Endometrium (tissue), 2 donors: ENCODE data around the gene GRAMD2B.
"Not testable (repeated sequence)": the region's sequence is repeated elsewhere in the genome, so short reads cannot be mapped to it uniquely, and the experiment has no call there.

ENCODE experiments used
- FAIRE-seq: peaks from 2 replicates; lab custom pipeline; 2012; peaks lifted over from hg19 to GRCh38; lab: Jason Lieb, UNC
- donor health status: control.
- donor health status: control.

The GRAMD2B gene

DNA sequence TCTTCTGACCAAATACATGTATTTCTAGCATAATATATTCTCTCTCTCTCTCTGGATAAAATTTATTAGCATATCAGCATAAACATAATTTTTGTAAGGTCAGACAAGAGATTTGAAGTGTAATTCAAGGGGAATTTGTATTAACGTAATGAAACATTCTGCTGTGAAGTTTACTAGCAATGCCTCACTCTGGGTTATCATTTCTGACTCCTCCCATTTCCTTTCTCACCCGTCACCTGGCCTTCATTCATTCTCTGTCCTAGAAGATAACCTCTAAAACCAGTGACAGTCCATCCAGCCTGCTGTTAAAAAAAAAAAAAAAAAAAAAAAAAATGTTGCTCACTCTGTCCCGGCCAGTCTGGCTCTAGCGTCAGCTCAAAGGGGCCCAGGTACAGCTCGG lies 27.1 kb downstream of the GRAMD2B start:
- FAIRE-seq: no peak

DNA sequence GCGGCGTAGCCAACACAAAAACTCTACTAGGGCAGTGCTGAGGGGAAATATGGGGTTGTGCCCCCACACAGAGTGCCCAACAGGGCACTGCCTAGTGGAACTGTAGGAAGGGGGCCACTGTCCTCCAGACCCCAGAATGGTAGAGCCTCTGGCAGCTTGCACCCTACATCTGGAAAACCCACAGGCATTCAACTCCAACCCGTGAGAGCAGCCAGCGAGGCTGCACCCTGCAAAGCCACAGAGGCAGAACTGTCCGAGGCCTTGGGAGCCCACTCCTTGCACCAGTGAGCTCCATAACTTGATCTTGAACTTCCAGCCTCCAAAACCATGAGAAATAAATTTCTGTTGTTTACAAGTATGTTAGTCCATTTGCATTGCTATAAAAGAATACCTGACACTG lies 27.7 kb downstream of the GRAMD2B start:
- FAIRE-seq: no peak

DNA sequence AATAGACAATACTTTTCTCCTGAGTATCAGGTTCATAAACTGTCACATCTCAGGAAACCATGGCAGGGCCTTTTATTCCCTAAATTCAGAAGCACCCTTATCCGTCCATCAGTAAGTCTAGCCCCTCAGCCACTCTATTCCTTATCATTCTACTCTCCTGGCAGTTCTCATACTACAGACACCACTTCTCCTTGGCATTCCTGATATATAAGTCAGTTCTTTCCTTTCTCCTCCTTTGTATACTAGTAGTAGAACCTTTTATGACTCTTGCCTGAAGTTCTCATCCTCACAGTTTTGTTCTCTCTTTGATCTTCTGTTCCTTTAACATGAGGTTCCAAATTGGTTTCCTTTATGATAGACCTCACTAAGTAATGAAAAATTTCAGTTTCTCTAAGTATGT lies 29.3 kb downstream of the GRAMD2B start:
- FAIRE-seq: no peak

DNA sequence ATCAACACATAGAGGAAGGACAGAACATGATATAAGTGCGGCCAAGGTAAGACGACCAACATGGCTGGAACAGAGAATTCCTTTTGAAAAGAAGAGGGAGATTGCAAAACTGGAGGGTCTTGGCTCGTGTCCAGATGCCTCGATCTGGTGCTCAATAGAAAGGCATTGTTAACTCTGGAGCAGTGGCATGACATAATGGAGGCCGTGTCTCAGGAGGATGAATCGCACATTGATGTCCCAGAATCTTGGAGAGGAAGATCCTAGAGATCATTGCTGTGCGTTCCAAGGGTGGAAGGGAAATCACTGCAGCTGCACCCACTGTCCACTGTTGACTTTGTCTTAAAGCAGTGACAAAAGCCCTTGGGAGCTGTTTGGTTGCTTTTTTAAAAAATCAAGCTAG lies 30.9 kb downstream of the GRAMD2B start:
- FAIRE-seq: no peak

DNA sequence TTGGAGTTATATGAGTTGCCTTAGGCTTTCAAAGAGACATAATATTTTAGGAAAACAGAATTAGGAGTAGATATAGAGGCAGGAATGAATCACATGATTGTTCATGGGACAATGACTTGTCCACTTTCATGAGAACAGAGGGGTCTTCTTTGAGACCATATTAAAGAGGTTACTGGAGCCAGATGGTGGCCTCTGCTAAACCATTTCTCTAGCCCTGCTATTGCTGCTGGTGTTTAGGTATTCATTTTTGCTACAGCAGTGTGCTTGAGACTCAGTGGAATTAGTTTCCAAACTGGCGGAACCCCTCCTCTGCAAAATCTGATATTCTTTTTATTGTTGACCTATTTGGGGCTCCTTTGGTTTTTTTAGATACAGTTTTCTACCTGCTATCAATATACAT lies 31.3 kb downstream of the GRAMD2B start:
- FAIRE-seq: no peak

DNA sequence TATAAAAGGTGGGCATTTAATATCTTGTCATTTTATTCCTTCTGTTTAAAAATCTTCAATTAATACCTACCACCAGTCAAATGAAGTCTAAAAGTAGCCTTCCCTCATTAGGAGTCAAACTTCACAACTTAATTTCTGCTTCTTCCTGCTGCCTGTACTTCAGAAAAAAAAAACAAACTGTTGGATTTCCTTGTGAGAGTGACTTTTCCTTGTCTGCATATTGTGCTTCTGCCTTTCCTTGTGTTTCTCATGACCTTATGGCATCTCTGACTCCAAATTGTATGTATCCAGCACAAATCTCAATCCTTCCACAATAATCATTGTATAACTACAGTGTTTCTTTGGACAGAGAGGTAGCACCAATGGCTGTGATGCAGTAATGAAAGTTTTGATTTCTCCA lies 32.1 kb downstream of the GRAMD2B start:
- no peak for FAIRE-seq

DNA sequence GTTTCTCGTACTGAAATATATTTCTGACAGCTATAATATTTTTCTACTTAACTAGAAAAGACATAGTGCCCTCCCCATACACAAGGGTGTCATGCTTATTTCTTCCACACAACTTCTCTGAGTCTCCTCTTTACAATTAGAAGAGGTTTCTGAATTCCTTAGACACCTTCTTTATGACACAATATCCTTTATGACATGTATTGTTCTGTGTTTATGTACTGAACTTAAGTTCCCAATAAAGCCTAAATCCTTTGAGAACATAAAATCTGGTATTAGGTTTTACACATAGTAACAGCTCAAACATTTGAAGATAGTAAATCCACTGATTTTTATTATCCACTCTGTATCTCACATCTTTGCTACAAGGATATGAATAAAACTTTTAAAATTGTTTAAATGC lies 32.5 kb downstream of the GRAMD2B start:
- no peak for FAIRE-seq

DNA sequence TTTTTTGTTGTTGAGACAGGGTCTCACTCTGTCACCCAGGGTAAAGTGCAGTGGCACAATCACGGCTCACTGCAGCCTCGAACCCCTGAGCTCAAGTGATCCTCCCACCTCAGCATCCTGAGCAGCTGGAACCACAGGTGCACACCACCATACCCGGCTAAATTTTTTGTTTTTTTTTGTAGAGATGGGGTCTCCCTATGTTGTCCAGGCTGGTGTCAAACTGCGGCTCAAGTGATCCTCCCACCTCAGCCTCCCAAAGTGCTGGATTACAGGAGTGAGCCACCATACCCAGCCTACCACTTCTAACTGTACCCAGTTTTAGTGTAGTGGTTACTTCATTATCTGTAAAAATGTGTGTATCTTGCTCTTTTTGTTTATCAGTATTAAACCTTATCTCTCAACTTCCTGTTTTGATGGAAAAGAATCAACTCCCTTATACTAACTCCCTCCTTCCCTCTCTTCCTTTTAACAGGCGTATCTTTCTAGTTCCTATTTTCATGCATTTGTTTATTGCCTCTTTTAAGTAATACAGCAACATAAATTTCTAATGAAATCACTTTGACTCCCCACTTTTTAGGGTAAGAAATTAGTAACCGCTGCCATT lies 33.1 kb downstream of the GRAMD2B start:
- no peak for FAIRE-seq

DNA sequence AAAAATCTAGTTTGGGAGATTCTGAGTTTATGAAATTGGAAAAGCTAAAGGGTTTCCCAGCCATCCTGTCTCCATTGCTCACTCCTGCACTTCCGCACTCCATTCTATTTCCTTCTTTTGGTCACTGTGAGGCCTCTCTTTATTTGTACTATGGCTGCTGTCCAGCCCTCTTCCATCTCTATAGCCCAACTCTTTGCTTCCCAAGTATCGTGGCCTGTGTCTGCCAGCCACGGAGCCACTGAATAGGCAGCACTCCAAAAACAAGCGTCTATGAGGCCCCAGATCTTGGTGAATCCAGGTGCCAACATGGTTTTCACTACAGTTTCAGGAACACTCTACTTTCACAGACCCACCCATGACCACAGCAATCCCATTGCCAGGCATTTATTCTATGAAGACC lies 37.2 kb downstream of the GRAMD2B start:
- FAIRE-seq: no peak

DNA sequence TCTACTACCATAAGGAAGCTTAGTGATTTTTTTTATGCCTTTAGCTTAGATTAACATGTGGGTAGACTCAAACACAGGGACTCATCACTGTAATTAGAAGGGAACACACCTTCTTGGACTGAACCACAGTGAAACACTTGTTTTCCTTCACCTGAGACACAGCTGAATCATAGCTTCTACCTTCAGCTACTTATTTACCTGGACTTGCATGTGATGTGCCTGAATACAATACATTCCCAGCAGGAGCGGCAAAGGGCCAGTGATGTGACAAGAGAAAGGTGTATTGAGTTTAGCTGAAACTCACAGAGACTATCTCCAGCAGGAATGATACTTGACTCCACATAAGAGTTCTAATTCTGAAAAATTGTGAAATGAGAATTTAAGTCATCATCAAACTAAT lies 37.8 kb downstream of the GRAMD2B start:
- FAIRE-seq: no peak

DNA sequence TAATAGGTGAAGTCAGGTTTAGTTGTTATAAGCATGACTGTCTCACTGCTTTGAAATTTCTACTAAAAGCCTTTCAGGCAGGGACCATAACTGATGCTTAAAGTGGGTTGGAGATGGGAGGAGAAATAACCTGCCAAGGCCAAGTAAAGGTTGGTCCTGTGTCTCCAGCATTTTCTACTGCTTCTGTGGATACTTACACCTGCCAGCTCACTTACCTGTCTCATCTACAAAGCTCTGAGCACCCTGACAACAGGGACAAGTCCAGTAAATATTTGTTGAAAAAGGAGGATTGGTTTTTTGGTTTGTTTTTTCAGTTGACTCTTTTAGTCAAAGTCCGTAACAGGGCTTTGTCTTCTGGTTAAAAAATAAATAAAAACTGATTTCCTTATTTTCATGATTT lies 38.6 kb downstream of the GRAMD2B start:
- no peak for FAIRE-seq

DNA sequence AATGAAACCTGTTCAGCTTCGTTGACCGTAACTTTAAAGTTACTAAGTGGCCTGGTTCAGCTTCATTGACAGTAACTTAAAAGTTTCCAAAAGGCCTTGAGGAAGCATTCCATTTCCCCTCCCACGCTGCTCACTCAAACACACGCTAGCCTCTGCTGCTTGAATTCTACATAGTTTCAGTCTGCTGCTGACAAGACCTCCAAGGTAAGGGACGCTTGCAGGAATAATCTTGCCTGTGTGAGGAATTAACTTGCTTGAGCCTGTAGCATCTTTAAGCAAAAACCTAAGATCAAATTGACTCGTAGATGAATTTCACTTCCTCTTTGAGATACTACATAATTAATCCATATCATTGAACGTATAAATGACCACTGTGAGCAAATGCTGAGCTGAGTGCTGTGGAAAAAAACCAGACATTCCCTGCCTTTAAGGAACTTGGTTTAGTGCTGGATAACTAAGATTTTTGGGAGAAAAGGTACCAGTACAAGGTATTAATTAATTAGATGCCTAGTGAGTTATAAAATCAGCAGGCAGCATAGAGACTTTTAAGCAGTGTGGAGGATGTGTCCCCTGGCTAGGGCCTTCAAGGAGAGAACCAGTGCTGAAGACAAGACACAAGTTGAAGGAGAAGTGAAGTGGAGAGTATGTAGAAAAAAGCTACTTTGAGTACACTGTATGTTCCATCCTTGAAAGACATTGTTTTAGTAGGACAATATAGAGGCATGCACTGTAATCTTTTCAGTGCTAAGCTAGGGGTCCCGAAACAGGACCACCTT lies 39.2 kb downstream of the GRAMD2B start:
- FAIRE-seq: no peak

DNA sequence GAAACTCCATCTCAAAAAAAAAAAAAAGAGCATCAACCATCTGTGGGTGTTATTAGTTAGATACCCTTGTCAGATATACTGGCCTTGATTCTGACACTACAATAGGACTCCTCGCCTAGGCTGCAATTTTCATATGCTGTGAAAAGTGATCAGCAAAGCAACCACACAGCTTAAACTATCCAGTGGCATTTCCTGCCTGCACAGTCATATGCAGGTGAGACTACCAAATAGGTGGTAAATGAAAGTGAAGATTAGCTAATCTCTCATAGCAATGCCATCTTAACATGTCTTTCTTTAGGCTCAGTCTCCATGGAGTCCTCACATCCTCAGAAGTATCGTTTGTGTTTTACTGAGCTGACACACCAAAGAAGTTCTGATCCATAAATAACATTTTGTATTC lies 40.8 kb downstream of the GRAMD2B start:
- FAIRE-seq: no peak

DNA sequence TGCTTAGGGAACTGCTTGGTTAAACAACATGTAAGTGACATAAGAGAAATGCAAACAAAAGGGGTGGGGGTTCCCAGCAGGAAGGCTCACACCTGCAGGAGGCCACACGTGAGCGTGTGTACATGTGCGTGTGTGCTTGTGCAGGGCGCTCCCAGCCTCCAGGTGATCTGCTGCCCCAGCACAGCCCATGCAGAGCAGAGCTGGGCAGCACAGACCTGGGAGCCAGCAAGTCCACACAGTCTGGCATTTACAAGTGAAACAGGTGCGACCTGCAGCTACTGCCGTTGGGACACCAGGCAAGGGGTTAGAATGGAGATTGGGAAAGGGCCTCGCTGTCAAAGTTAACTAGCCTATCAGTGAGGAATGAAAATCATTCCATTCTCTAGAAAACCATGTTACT lies 41.8 kb downstream of the GRAMD2B start:
- no peak for FAIRE-seq

DNA sequence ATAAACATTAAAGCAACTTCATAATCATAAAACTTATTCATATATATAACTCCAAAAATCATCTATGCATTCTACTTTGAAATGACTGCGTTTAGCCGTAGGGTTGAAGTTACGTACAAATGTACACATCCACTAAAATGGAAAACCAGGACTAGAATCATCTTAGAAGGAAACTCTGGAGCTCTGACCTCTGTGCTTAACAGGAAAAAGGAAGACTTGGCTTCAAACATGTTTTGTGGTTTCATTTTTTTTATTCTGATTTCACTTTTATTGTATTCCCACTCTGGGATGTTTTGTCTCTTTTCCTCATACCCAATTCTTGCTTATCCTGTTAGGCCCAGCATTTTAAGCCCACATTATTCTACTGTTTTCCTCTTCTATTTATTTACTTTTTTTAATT lies 44.9 kb downstream of the GRAMD2B start:
- no peak for FAIRE-seq

DNA sequence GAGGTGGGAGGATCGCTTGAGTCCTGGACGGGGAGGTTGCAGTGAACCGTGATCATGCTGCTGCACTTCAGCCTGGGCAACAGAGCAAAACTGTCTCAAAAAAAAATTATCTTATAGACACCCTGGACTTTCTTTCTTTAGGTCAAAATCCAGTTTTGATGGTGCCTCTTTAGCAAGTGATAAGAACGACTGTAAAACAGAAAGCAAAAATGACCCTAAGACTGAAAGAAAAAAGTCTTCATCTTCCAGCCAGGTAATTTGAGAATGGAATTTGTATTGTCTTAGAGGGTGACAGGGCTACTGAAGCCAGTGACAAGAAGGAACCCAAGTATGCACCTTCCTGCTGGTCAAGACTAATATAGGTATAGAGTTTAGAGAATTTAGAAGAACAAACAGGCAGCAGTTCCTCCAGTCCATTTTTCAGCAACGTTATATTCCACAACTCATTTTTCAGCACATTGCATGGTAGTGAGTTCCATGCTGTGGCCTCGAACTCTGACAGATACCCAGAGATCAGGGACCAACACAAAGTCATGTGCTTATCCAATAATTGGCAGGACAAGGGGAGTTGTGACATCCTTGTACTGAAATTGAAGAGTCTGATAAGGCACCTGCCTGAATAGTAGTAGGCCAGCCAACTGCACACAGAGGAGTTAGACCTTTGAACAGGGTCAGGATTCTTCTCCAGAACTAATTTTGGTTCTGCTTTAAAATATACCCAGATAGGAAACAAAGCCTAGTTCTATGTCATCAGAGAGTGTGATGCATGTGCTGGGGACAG lies 46.5 kb downstream of the GRAMD2B start:
- no peak for FAIRE-seq

DNA sequence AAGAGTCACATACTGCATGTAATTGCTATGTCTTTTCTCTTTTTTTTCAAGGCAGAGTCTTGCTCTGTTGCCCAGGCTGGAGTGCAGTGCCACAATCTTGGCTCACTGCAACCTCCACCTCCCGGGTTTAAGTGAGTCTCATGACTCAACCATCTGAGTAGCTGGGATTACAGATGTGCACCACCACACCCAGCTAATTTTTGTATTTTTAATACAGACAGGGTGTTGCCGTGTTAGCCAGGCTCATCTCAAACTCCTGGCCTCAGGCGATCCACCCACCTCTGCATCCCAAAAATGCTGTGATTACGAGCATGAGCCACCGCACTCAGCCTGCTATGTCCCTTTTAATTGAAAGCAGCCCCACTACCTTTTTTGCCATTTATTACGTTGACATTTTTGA lies 47.3 kb downstream of the GRAMD2B start:
- FAIRE-seq: not testable (repeated sequence)

DNA sequence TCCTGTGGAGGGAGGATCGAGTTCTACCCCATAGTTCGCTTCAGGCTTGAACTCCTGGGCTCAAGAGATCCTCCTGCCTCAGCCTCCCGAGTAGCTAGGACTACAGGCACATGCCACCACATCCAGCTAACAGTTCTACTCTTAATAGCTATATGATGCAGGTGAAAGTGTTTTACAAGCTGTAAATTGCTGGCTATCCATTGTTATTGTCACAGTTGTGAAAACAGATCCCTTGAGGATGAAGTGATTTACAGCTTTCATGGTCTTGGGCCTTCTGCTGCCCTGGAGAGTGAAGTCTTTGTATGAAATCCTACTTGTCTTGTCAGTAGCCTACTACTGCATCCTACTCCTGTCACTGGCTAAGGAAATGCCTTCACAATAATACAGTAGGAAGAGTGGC lies 48.0 kb downstream of the GRAMD2B start:
- no peak for FAIRE-seq

DNA sequence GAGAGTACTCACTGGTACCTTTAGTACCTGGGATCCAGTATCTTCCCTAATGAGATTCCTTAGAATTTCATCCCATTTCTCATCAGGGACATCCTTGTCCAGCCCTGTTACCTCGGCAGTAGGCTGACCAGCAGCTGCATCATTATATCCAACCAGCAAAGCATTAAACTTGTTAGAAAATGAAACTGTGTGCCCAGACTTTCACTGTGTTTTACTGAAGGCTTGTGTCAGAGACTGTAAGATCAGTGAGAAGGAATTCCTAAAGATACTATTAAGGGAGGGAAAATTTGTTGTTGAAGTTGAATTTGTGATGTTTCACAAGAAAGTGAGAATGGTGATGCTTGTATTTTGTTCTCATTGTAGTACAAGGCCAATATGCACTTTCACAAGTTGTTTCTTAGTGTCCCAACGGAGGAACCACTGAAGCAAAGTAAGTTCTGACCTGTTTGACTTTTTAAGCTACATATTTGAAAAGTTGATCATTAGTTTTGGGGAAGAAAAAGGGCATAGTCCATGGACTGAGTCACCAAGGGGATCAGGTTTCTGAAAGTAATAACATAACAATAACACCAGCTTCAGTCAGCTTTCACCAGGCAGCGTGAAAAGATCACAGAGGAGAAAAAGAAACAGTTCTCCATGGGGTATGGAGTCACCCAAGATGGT lies 48.8 kb downstream of the GRAMD2B start:
- FAIRE-seq: no peak

DNA sequence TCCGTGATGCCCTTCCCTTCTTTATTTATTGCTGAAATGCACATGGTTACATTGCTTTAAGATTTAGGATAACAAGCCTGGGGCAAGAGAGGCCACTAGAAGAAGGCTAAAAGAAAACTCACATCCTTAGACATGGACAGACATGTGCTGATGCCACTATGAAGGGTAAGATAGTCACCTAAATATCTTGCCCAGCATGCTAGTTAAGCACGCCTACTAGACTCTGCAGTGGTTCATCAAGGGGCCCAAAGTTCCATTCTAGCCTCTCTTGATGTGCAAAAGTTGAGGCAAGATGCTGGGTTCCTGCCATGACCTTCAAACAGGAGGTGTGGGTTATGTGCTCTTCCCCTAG lies 49.3 kb downstream of the GRAMD2B start:
- no peak for FAIRE-seq

DNA sequence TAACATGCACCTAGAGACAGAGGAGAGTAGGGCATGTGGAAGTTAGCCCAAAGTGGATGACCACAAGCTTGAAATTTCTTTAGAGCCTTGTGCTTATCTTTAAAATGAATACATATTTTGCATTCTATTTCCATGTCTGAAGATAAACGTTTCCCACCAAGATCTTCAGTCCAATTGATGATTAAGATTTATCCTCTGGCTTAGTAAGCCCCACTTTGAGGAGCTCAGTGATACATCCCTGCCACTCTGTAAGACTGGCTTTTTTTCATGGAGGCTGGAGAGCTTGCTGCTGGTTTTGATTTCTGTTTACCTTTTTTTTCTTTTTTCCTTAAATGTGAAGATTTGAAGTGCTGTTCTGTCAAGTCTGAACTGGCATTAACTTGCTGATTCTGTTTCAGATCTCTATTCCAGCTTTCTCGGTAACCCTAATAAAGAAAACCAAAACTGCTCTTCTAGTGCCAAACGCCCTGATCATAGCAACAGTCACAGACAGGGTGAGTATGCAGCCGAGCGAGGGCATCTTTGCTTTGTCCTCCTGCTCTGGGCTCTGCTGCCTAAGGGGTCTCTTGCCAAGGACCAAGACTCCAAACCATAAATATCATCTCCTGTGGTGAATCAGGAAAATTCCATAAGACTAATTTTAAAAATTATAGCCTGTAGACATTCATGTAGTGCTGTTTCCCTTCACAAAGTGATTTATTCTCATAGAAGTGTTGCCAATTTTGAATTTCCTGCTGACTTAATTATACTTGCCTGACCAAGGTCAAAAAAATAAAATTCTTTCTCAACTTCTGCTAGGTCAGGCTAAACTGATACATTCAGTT lies 54.3 kb downstream of the GRAMD2B start:
- peak; percentile 98 for FAIRE-seq

DNA sequence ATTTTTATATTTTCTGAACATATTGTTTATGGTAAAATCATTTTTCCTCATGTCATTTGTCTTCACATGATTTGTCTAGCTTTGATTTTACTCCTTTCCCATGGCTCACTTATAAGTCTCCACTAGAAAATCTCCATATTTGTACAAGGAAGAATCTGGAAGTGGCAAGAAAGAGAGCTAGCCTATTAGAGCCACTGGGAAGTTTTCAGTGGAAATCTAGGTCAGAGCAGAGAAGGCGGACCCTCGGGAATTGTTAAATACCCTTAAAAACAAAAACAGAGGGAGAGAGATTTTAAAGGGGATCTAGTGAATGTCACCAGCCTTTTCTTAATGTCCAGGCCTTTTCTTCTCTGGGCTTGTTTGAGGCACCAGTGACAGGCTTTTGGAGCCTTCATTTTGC lies 56.6 kb downstream of the GRAMD2B start:
- peak; percentile 81 for FAIRE-seq
